Activated CD4-positive, alpha-beta T cell treated with anti-CD3 and anti-CD28 coated beads for 48 hours (primary cell): ENCODE measurements around the gene VILL.

Experiments
- DNase-seq: peaks from one replicate; pipeline ENCODE4 v3.0.0-alpha.2; 2020

VILL gene

GRCh38 chr3:37990527-37990926, at the start of gene VILL:
VILL (plus strand) TSS chr3:37990786; CDS start chr3:37993673, 2,887 bp downstream.
- no peak for DNase-seq

- no peak for DNase-seq
These were observed 48.7 kb upstream of the VILL start for GRCh38 chr3:37941608-37942508.

GRCh38 chr3:37942646-37943045, 47.9 kb upstream of the VILL start:
- no peak for DNase-seq

GRCh38 chr3:37943126-37943525, 47.5 kb upstream of the VILL start:
- DNase-seq = no peak

GRCh38 chr3:37943631-37944314, 46.8 kb upstream of the VILL start:
- no peak for DNase-seq

- no peak for DNase-seq
These were observed 46.2 kb upstream of the VILL start for GRCh38 chr3:37944391-37944842.

- DNase-seq = no peak
These were observed 45.3 kb upstream of the VILL start for GRCh38 chr3:37945156-37945806.

GRCh38 chr3:37945807-37946530, 44.6 kb upstream of the VILL start:
- no peak for DNase-seq

- no peak for DNase-seq
These were observed 44.1 kb upstream of the VILL start for GRCh38 chr3:37946531-37946889.

GRCh38 chr3:37949866-37950265, 40.7 kb upstream of the VILL start:
- DNase-seq = no peak

- no peak for DNase-seq
These were observed 38.0 kb upstream of the VILL start for GRCh38 chr3:37952564-37952963.

GRCh38 chr3:37953226-37953625, 37.4 kb upstream of the VILL start:
- DNase-seq = no peak

- no peak for DNase-seq
These were observed 36.7 kb upstream of the VILL start for GRCh38 chr3:37953707-37954394.

GRCh38 chr3:37954881-37955280, 35.7 kb upstream of the VILL start:
- DNase-seq = no peak

- no peak for DNase-seq
These were observed 34.5 kb upstream of the VILL start for GRCh38 chr3:37955918-37956707.

GRCh38 chr3:37956723-37957538, 33.7 kb upstream of the VILL start:
- no peak for DNase-seq

- no peak for DNase-seq
These were observed 33.0 kb upstream of the VILL start for GRCh38 chr3:37957539-37957936.

GRCh38 chr3:37961622-37962431, 28.8 kb upstream of the VILL start:
- no peak for DNase-seq

- DNase-seq = no peak
These were observed 27.6 kb upstream of the VILL start for GRCh38 chr3:37963016-37963415.

GRCh38 chr3:37963635-37964034, 27.0 kb upstream of the VILL start:
- DNase-seq = no peak
